ENCODE results near the gene LPP.

GRCh38 chr3:188605231-188605630, 451.3 kb downstream of the LPP start:
- TF ChIP-seq CTCF (IDR thresholded peaks at IDR 0.05; ENCODE audit: insufficient read depth, low read depth, low read length) (no peak), EZH2 (IDR thresholded peaks at IDR 0.05; ENCODE audit: insufficient read depth, low read length) (no peak)
